HCT116 (cell line): Measurements from ENCODE around the gene REN. TPM values are rescaled to one million over a fixed set of nuclear protein-coding genes. Genes with fewer than 3 reads are reported as not detected.

Experiments
- ATAC-seq: fragments of 200-7000 bp; cut with Tn5 transposase; 2 replicates; pipeline ENCODE4 v1.9.1; 2020; ENCODE audit warnings: mild to moderate bottlenecking, moderate library complexity
- BruUV-seq: library from RNA; stranded (reverse); fragments of 400-500 nt; replicated peaks from 2 replicates; lab custom pipeline; 2021; lab: Mats Ljungman, UMichigan
- CTCF ChIA-PET: fragments of 300-600 bp; sonication (Branson Sonifier 250); formaldehyde crosslinking; loops from one replicate; lab custom pipeline; 2021; ENCODE audit warnings: antibody characterized with exemption; lab: Charles Lee
- POLR2A ChIA-PET: fragments of 300-600, 350-600 bp; sonication (Branson Sonifier 250); formaldehyde crosslinking; loops from one replicate; lab custom pipeline; 2021; ENCODE audit warnings: antibody characterized with exemption; lab: Charles Lee
- RAD21 ChIA-PET, 2 experiments: fragments of 300-600 bp; sonication (Branson Sonifier 250); formaldehyde crosslinking; loops; one replicate each; lab custom pipeline; 2023; ENCODE audit warnings: low total read pairs in 2 of 2; ENCODE audit not compliant: uncharacterized antibody in 2 of 2, unreplicated experiment in 2 of 2, low non-redundant PET in 1 of 2; lab: Charles Lee
- DNase-seq: peaks from one replicate; pipeline ENCODE4 v3.0.0-alpha.2; 2010; ENCODE audit warnings: low read depth, low spot score
- H2AFZ ChIP-seq: fragments of 200-600 bp; shearing (Covaris generic), sonication (generic); 2 replicates; pipeline ENCODE4 v1.6.1; 2017; ENCODE audit warnings: low read depth, mixed run types, mixed read lengths, antibody characterized with exemption, low read length; ENCODE audit not compliant: poor library complexity, severe bottlenecking
- H3K27ac ChIP-seq: 2 replicates; pipeline ENCODE4 v1.5.1; 2012; ENCODE audit warnings: low read depth, low read length
- H3K27me3 ChIP-seq: fragments of 200-600 bp; sonication (generic); 2 replicates; pipeline ENCODE4 v1.6.1; 2016; ENCODE audit warnings: mixed run types, low read length, mixed read lengths; ENCODE audit not compliant: insufficient read depth
- H3K36me3 ChIP-seq, 2 experiments: fragments of 200-500 bp in 1 of 2; fragments of 200-600 bp in 1 of 2; sonication (Bioruptor generic) in 1 of 2; sonication (generic) in 1 of 2; 2 replicates each; pipeline versions ENCODE4 v1.5.1 to v1.6.1; 2014 to 2016; ENCODE audit warnings: low read length in 2 of 2, inconsistent platforms in 1 of 2, mixed read lengths in 1 of 2, mixed run types in 1 of 2; ENCODE audit not compliant: insufficient read depth in 2 of 2, control insufficient read depth in 1 of 2
- H3K4me1 ChIP-seq, 2 experiments: fragments of 200-600 bp in 1 of 2; sonication (generic) in 1 of 2; 2 replicates each; pipeline versions ENCODE4 v1.5.1 to v1.6.1; 2012 to 2017; ENCODE audit warnings: low read length in 2 of 2, inconsistent platforms in 1 of 2, mild to moderate bottlenecking in 1 of 2, mixed read lengths in 1 of 2, mixed run types in 1 of 2, moderate library complexity in 1 of 2; ENCODE audit not compliant: insufficient read depth in 2 of 2, control insufficient read depth in 1 of 2
- H3K4me2 ChIP-seq: fragments of 200-600 bp; sonication (generic); 2 replicates; pipeline ENCODE4 v1.6.1; 2017; ENCODE audit warnings: mixed run types, low read length, mixed read lengths
- H3K4me3 ChIP-seq, 2 experiments: fragments of 200-600 bp in 1 of 2; sonication (generic) in 1 of 2; replicated peaks in 1 of 2; 2 replicates each; pipeline ENCODE4 v1.5.1; 2011 to 2016; ENCODE audit warnings: low read length in 2 of 2, control low read depth in 1 of 2, low read depth in 1 of 2, mild to moderate bottlenecking in 1 of 2, mixed read lengths in 1 of 2, mixed run types in 1 of 2
- H3K79me2 ChIP-seq: fragments of 200-600 bp; sonication (generic); 2 replicates; pipeline ENCODE4 v1.6.1; 2017; ENCODE audit warnings: mild to moderate bottlenecking, mixed run types, low read length, moderate library complexity, mixed read lengths; ENCODE audit not compliant: insufficient read depth
- H3K9ac ChIP-seq: fragments of 200-600 bp; sonication (generic); 2 replicates; pipeline ENCODE4 v1.6.1; 2016; ENCODE audit warnings: low read length, mixed read lengths
- H3K9me2 ChIP-seq: fragments of 200-600 bp; sonication (generic), shearing (Covaris generic); 2 replicates; pipeline ENCODE4 v1.6.1; 2017; ENCODE audit warnings: mixed run types, mild to moderate bottlenecking, moderate library complexity; ENCODE audit not compliant: insufficient read depth
- H3K9me3 ChIP-seq, 2 experiments: fragments of 200-500 bp in 1 of 2; fragments of 200-600 bp in 1 of 2; sonication (Bioruptor generic) in 1 of 2; sonication (generic) in 1 of 2; 2 replicates each; pipeline ENCODE4 v1.6.1; 2014 to 2017; ENCODE audit warnings: low read length in 2 of 2, mixed read lengths in 2 of 2, inconsistent platforms in 1 of 2, low read depth in 1 of 2, mild to moderate bottlenecking in 1 of 2, mixed run types in 1 of 2, moderate library complexity in 1 of 2; ENCODE audit not compliant: control insufficient read depth in 1 of 2, insufficient read depth in 1 of 2
- H4K20me1 ChIP-seq: fragments of 200-600 bp; sonication (generic), shearing (Covaris generic); 2 replicates; pipeline ENCODE4 v1.6.1; 2017; ENCODE audit warnings: mixed run types, mild to moderate bottlenecking, moderate library complexity; ENCODE audit not compliant: insufficient read depth
- CBX3 ChIP-seq: IDR thresholded peaks from 2 replicates; pipeline ENCODE4 v1.6.1; 2012; ENCODE audit warnings: low read depth
- EGR1 ChIP-seq: IDR thresholded peaks from 2 replicates; pipeline ENCODE4 v1.6.1; 2012; ENCODE audit warnings: low read depth
- POLR2AphosphoS5 ChIP-seq: IDR thresholded peaks from 2 replicates; pipeline ENCODE4 v1.6.1; 2011; ENCODE audit warnings: mild to moderate bottlenecking, low read depth, low read length, moderate library complexity
- YY1 ChIP-seq: IDR thresholded peaks from 2 replicates; pipeline ENCODE4 v1.6.1; 2011; ENCODE audit warnings: low read length, low read depth, moderate library complexity, mild to moderate bottlenecking; ENCODE audit not compliant: insufficient replicate concordance; ENCODE audit errors: extremely low read depth
- ZFX ChIP-seq: fragments of 450-650 bp; IDR thresholded peaks from 2 replicates; pipeline ENCODE4 v1.6.1; 2017
- intact Hi-C: fragments of 100-400 bp; cut with micrococcal nuclease; formaldehyde crosslinking; loops from 2 replicates; pipeline ENCODE4 v1.10.0; 2022
- total RNA-seq: library from RNA; stranded (reverse); gene quantifications from one replicate; pipeline ENCODE4 v1.2.1, GENCODE V29; 2021; ENCODE audit not compliant: unreplicated experiment
- TF ChIP-seq, protein P1 (sequence below): IDR thresholded peaks from 2 replicates; pipeline ENCODE4 v1.6.1; 2012
- TF ChIP-seq, protein P2 (sequence below): IDR thresholded peaks from 2 replicates; pipeline ENCODE4 v1.6.1; 2012
- TF ChIP-seq, protein P3 (sequence below): IDR thresholded peaks from 2 replicates; pipeline ENCODE4 v1.6.1; 2011; ENCODE audit warnings: mild to moderate bottlenecking, low read length, moderate library complexity; ENCODE audit not compliant: insufficient replicate concordance; ENCODE audit errors: extremely low read depth

REN gene
- total RNA-seq, 1 experiment from 2014 or later, result 0.47 TPM

DNA sequence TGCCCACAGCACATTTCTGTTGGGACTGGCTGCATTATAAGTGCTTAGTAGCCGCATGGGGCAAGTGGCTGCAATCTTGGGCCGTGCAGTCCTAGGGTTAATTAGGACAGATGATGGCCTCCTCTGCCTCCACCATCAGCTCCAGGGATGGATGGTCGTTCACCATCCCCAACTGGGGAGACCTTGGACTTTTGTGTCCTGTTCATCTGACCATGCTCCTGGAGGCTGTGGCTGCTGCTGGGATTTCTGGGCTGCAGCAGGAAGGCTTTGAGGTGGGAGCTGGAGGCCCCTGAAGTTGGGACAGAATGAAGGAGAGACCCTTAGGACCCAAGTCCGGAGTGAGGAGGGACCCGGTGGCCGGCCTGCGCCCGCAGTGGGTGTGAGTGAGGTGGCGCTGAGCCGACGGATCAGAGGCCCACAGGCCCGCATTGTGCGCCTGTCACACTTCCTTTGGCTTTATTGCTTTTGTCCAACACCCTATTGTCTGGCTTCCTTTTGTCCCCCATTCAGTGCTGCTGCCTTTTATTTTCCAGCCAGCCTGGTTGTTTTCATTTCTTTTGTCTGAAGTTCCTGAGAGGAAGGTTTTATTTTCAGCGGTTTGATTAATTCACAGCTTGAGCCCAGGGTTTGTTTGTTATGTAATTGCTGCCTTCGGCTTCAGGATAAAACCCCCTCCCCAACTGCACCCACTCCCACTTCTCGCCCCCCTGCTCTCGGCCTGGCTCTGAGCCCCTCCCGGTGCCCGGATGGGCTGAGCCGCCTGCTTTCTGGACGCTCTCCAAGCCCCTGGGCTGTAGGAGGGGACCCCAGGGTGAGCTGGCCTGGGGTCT lies 57.6 kb downstream of the REN start:
- CTCF ChIA-PET, result interaction anchor here (2.1 kb wide), 1 partner anchor 20 kb away, joined by 5 read pairs; no protein-coding TSS in a partner anchor

More for the DNA sequence above, 57.6 kb downstream of the REN start:
- no peak overlapping the region for H3K27ac ChIP-seq
- no peaks in the 10 kb centered on the region for H3K9me3 ChIP-seq
- no peaks in the 10 kb centered on the region for H3K9me2 ChIP-seq
- DNase-seq, result no peak
- peaks cover 12% of the 10 kb centered on the region; the same call in 1 of the 2 replicates for H3K79me2 ChIP-seq
- TF ChIP-seq POLR2AphosphoS5, result no peak
- no peak for TF ChIP-seq ZFX
- TF ChIP-seq, protein P1, sequence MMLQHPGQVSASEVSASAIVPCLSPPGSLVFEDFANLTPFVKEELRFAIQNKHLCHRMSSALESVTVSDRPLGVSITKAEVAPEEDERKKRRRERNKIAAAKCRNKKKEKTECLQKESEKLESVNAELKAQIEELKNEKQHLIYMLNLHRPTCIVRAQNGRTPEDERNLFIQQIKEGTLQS, result no peak
- no peak for TF ChIP-seq CBX3
- TF ChIP-seq, protein P2, sequence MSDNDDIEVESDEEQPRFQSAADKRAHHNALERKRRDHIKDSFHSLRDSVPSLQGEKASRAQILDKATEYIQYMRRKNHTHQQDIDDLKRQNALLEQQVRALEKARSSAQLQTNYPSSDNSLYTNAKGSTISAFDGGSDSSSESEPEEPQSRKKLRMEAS, result no peak
- no peak for TF ChIP-seq YY1
- TF ChIP-seq, protein P3, sequence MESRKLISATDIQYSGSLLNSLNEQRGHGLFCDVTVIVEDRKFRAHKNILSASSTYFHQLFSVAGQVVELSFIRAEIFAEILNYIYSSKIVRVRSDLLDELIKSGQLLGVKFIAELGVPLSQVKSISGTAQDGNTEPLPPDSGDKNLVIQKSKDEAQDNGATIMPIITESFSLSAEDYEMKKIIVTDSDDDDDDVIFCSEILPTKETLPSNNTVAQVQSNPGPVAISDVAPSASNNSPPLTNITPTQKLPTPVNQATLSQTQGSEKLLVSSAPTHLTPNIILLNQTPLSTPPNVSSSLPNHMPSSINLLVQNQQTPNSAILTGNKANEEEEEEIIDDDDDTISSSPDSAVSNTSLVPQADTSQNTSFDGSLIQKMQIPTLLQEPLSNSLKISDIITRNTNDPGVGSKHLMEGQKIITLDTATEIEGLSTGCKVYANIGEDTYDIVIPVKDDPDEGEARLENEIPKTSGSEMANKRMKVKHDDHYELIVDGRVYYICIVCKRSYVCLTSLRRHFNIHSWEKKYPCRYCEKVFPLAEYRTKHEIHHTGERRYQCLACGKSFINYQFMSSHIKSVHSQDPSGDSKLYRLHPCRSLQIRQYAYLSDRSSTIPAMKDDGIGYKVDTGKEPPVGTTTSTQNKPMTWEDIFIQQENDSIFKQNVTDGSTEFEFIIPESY, result no peak
- no peak for TF ChIP-seq EGR1
- TF ChIP-seq, all 23 proteins: peak for 0
- Histone ChIP-seq H4K20me1 (no peaks in the 10 kb centered on the region), H3K4me1 (peaks cover 34 to 35% of the 10 kb centered on the region in 2 experiments), H3K9ac (no peak overlapping the region), H3K27me3 (no peaks in the 10 kb centered on the region), H3K36me3 (no peaks in the 10 kb centered on the region), H3K4me3 (no peak overlapping the region), H3K4me2 (no peak overlapping the region), H2AFZ (no peak overlapping the region)
- intact Hi-C loops, result no loop called here
- BruUV-seq, result no TSS peak
- ATAC-seq, result no peak
- ChIA-PET RAD21 (interaction anchor here in 1 of 2 experiments (0.7 kb wide), 1 partner anchor 12 kb away, joined by 5 read pairs; no protein-coding TSS in a partner anchor), POLR2A (interaction anchor here (0.9 kb wide), 1 partner anchor 22 kb away, joined by 3 read pairs; no protein-coding TSS in a partner anchor)
